Peyer's patch (tissue), 4 donors: ENCODE data around the gene PPP3CB.

Experiments used
- CTCF ChIP-seq, 6 experiments: fragments of 450-650 bp in 4 of 6; fragments of 200-600 bp in 2 of 6; sonication (generic) in 1 of 6; IDR thresholded peaks; one replicate each; pipeline ENCODE4 v1.5.1; 2017 to 2019; ENCODE audit warnings: antibody characterized with exemption in 6 of 6, mild to moderate bottlenecking in 3 of 6, moderate library complexity in 1 of 6
- POLR2A ChIP-seq, 2 donors: fragments of 450-650 bp; IDR thresholded peaks; one replicate each; pipeline ENCODE4 v1.5.1; 2017; ENCODE audit warnings: antibody characterized with exemption in 2 of 2, mild to moderate bottlenecking in 2 of 2, moderate library complexity in 2 of 2

DNA sequence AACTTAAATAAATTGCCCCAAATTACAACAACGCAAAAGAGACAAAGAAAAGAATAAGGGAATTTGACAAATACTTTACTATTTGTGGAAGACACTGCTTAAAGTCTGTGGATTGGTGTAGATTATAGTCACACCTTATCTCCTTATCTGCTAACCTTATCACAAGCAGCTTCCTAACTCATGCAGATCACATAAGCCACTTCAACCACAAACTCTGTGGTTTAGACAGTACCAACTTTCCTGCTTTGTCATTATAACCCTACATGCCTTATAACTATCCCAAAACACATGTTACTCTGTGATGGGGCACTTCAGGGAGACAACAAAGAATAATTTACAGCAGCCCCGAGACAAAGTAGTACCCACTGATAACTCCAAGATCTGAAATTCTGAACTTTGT, 41.5 kb upstream of the PPP3CB start:
- TF ChIP-seq CTCF (IDR thresholded peaks at IDR 0.05): no peak
- no peak for TF ChIP-seq POLR2A (IDR thresholded peaks at IDR 0.05)
